Astrocyte of the cerebellum (primary cell): ENCODE results near the gene HSD17B4.
"Not testable (repeated sequence)": the region's sequence is repeated elsewhere in the genome, so short reads cannot be mapped to it uniquely, and the experiment has no call there.

Source experiments
- DNase-seq: peaks from one replicate; pipeline ENCODE4 v3.0.0-alpha.2; 2011; ENCODE audit warnings: low read depth
- H3K4me3 ChIP-seq: 2 replicates; pipeline ENCODE4 v1.5.1; 2011; ENCODE audit warnings: mild to moderate bottlenecking, low read depth, low read length, moderate library complexity
- in situ Hi-C: cut with HindIII; loops from 2 replicates; pipeline ENCODE4 v1.10.0; 2017; ENCODE audit warnings: low sequenced_read_pairs
- TF ChIP-seq, protein P1 (sequence below): IDR thresholded peaks from 2 replicates; pipeline ENCODE4 v1.5.1; 2012; ENCODE audit warnings: low read length, low read depth, moderate library complexity, mild to moderate bottlenecking; ENCODE audit errors: missing control alignments

HSD17B4 gene

DNA sequence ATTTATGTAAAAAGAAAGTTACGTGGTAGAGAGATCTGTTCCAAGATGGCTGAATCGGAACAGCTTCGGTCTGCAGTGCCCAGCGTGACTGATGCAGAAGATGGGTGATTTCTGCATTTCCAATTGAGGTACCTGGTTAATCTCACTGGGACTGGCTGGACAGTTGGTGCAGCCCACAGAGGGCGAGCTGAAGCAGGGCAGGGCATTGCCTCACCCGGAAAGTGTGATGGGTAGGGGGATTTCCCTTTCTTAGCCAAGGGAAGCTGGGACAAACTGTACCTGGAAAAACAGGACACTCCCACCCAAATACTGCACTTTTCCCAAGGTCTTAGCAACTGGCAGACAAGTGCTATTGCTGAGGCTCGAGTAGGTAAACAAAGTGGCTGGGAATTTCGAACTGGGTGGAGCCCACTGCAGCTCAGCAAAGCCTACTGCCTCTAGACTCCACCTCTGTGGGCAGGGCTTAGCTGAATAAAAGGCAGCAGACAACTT is 13.1 kb upstream of the HSD17B4 start:
- no peak overlapping the region for H3K4me3 ChIP-seq
- in situ Hi-C loops = no loop called here
- DNase-seq = no peak
- TF ChIP-seq, protein P1, sequence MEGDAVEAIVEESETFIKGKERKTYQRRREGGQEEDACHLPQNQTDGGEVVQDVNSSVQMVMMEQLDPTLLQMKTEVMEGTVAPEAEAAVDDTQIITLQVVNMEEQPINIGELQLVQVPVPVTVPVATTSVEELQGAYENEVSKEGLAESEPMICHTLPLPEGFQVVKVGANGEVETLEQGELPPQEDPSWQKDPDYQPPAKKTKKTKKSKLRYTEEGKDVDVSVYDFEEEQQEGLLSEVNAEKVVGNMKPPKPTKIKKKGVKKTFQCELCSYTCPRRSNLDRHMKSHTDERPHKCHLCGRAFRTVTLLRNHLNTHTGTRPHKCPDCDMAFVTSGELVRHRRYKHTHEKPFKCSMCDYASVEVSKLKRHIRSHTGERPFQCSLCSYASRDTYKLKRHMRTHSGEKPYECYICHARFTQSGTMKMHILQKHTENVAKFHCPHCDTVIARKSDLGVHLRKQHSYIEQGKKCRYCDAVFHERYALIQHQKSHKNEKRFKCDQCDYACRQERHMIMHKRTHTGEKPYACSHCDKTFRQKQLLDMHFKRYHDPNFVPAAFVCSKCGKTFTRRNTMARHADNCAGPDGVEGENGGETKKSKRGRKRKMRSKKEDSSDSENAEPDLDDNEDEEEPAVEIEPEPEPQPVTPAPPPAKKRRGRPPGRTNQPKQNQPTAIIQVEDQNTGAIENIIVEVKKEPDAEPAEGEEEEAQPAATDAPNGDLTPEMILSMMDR = no peak

DNA sequence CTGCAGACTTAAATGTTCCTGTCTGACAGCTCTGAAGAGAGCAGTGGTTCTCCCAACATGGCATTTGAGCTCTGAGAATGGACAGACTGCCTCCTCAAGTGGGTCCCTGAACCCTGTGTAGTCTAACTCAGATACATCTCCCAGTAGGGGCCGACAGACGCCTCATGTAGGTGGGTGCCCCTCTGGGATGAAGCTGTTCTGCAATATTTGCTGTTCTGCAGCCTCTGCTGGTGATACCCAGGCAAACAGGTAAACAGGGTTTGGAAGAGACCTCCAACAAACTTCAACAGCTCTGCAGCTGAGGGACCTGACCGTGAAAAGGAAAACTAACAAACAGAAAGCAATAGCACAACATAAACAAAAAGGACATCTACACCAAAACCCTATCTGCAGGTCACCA is 12.7 kb upstream of the HSD17B4 start:
- in situ Hi-C loops, H3K4me3 ChIP-seq, DNase-seq: not testable (repeated sequence)

DNA sequence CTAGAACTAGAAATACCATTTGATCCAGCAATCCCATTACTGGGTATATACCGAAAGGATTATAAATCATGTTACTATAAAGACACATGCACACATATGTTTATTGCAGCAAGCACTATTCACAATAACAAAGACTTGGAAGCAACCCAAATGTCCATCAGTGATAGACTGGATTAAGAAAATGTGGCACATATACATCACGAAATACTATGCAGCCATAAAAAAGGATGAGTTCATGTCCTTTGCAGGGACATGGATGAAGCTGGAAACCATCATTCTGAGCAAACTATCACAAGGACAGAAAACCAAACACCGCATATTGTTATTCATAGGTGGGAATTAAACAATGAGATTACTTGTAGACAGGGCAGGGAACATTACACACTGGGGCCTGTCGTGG is 7.7 kb upstream of the HSD17B4 start:
- DNase-seq, in situ Hi-C loops, H3K4me3 ChIP-seq: not testable (repeated sequence)

DNA sequence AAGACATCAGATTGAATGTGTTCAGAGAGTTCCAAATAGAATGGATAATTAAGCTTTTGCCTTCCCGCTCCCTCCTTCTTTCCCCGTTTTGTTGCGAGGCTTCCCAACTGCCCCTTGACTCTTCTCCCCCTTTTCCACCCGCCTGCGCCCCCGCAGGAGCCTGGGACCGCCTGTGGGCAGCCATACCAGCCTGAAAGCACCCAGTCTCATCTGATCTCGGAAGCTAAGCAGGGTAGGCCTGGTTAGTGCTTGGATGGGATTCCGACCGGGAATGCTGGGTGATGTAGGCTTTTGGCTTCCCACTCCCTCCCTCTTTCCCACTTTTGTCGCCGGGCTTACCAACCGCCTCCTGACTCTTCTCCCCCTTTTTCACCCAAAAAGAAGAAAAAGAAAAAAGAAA is 6.8 kb upstream of the HSD17B4 start:
- TF ChIP-seq, protein P1 = no peak
- in situ Hi-C loops = no loop called here
- DNase-seq = no peak
- H3K4me3 ChIP-seq = no peak overlapping the region

DNA sequence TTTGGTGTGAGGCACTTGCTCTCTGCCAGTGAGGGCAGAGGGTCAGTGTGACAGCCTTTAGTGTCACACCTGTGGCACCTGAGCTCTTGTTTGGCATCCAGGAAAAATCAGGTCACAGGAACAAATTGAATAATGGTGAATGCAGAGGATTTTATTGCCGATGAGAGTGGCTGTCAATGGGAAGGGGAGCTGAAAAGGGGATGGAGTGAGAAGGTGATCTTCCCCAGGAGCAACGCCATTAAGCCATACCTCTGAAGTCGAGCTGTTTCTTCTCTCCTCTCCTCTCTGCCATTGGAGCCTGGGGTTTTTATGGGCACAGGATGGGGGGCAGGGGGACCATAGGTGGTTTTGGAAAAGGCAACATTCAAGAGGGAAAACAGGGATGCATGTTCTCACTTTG is 2.4 kb upstream of the HSD17B4 start:
- in situ Hi-C loops = no loop called here
- TF ChIP-seq, protein P1 = no peak
- DNase-seq = no peak

DNA sequence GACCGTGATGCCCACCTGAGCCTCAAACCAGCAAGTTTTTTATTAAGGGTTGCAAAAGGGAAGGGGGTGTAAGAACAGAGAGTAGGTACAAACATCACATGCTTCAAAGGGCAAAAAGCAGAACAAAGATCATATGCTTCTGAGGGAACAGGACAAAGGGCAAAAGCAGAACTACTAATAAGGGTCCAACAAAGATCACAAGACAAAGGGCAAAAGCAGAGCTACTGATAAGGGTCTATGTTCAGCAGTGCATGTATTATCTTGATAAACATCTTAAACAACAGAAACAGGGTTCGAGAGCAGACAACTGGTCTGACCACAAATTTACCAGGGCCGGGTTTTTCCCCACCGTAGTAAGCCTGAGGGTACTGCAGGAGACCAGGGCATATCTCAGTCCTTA is 1.7 kb upstream of the HSD17B4 start:
- H3K4me3 ChIP-seq, in situ Hi-C loops, DNase-seq: not testable (repeated sequence)

More for the DNA sequence above, 2.4 kb upstream of the HSD17B4 start:
- no peak overlapping the region for H3K4me3 ChIP-seq

DNA sequence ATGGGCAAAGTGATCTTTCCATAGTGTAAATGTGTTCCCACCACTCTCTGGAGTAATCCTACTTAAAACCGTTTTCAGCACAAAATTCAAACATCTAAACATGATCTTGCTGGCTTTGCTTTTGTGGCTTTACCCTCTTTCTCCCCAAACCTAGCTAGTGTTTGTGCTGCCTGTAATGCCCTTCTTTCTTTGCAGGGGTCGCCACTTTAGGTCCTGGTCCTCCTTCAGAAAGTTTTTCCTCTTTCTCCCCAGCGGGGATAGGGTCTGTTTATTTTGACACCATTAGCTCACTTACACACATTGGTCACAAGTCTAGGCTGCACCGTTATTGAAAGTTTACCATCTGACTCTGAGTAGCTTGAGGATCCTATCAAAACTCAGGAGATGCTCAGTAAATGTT is 736 bp upstream of the HSD17B4 start:
- in situ Hi-C loops = no loop called here
- H3K4me3 ChIP-seq = no peak overlapping the region
- no peak for DNase-seq
- TF ChIP-seq, protein P1 = no peak

DNA sequence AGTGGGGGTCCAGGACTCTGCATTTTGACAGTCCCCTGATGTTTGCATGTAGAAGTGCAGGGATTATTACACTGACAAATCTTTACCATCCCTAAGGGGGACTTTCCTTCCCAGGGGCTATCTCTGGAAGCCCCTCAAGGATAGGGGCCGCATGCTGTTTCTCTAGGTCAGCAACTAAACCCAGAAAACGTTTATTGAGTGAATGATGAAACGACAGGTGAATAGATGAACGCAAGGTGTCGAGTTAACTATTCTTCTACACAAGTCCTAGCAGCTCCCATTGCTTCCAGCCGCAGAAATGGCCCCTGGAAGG is 281 bp upstream of the HSD17B4 start:
- TF ChIP-seq, protein P1 = no peak
- DNase-seq = no peak
- in situ Hi-C loops = no loop called here
- H3K4me3 ChIP-seq = peak overlapping the region; percentile 86
